T-helper 22 cell (primary cell): ENCODE measurements around the gene FAM217A.
A peak's percentile ranks its signal among the peaks of the same experiment; 100 is the strongest.

ENCODE experiments used
- DNase-seq: peaks from one replicate; pipeline ENCODE4 v3.0.0-alpha.2; 2020; ENCODE audit warnings: low read depth

Gene FAM217A

DNA sequence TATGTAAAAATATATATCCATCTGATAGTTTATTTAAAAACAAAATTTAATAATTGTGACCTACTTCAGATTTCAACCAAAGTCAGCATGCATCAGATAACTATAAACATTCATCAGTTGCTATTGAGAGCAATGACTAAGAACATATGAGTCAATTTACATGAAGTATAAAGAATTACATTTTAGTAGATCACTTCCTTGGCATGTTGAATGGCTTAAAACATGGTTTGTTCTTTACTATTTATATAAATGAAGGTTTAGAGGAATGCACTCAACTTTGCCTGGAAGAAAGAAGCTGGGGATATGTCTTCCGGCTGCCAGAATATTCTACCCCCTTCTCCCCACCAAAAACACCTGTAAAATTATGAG is 6.4 kb upstream of the FAM217A start:
- no peak for DNase-seq

DNA sequence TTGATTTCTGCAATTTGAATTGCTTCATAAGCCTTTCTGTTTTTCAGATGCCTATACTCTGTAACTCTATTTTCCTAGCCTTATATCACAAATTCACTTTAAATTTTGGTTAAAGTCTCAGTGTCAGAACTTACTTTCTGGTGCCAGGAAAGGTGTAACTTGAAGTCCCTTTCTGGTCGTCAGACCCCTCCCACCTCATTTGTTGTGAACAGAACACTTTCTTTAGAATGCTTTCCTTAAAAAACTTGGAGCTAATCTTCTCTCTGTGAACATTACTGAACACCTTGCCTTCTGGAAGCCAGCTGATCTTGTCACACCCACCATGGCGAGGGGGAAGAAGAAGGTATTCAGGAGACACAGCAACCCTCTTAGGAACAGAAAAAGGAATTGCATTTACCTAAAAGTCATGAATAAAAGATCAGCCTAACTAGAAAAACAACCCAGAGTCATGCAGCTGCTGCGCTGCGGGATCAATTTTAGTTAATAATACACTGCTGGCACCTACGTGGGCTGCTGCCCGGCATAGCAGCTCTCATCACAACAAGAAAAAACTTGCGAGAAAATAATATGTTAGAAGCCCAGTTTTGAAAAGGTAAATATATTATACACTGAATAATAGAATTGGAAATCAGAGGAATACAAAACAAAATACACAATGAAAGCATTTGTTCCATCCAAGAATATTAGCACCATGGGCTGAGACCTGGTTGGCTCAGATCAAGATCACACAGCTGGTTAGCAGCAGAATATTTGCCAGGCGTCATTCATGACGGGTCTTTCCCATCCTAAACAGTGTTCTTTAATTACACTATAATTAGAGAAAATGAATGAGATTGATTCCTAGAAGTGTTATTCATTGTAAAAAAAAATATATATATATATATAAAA is 5.8 kb upstream of the FAM217A start:
- DNase-seq, result no peak

DNA sequence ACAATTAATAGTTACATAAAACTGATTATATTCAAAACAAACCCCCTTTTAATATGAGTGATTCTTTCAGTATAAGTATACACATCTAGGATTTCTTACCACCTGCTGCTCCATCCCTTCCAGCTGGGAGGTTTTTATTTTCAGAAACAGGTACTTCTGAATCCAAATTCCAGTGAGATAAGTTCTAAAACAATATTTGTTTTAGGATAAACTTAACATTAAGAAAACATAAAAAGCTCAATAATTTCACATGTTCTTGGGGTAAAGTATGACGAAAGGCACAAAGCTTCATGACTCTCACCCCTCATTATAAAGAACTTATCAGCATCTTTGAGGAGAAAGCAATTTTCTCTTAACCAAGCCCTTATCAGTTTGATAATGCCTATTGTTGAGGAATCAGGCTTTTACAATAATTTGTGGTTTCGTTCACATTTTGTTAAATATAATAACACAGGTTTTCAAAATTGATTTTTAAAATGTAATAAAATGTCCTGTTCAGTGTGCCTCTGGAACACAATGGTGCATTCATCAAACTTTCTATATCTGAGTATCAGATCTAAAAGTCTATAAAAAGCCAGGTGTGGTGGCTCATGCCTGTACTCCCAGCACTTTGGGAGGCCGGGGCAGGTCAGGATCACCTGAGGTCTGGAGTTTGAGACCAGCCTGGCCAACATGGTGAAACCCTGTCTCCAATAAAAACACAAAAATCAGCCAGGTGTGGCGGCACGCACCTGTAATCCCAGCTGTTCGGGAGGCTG is 4.3 kb downstream of the FAM217A start:
- no peak for DNase-seq

DNA sequence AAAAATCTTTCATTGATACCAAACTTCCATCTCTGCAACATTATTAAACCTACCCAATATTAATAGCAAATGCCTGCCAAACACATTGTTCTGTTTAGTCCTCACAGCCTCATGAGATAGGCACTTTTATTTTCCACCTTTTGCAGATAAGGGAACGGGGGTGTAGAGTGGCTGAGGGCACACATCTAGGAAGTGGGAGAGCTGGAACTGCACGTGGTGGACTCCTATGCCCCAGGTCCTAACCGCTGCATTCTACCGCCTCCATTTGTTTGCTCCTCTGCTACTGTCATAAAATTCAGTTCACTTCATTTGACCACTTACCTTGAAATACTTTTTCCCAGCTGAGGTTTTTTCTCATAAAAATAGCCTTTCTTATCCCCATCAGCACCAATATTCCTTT is 7.6 kb downstream of the FAM217A start:
- DNase-seq, result no peak

DNA sequence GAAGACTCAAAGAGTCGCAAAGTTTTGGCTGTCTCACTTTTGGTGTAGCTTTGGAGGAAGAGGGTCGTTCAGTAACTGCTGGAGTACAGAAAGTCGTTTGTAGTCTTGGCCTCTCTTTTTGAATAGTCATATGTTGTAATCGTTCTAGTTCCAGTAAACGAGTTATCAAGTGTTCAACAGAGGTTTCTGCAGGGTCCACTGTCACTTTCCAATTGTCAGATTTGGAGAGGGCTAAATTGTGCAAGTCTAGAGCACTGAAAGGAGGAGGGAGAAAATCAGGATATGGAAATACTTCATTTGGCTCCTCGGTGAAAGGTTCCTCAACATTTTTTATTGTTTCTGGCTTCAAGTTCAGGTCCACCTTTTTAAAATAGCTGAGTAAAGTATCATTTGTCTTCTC is 9.7 kb downstream of the FAM217A start:
- no peak for DNase-seq

DNA sequence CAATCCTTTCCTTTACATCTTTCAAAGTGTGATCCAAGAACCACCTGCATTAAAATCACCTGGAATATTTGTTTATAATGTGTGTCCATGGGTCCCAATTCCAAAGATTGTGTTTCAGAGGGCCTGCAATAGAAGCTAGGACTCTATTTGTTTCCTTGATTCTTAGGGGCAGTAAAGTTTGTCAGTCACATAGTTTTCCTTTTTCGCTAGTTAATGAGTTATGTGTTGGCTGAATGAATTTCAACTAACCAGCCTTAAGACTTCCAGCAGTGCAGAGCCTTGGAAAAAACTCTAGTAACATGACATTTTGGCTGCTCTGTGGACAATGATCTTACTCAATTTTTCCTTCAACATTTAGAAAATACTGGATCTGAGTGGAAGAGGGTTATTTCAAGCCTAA is 11.3 kb downstream of the FAM217A start:
- no peak for DNase-seq

DNA sequence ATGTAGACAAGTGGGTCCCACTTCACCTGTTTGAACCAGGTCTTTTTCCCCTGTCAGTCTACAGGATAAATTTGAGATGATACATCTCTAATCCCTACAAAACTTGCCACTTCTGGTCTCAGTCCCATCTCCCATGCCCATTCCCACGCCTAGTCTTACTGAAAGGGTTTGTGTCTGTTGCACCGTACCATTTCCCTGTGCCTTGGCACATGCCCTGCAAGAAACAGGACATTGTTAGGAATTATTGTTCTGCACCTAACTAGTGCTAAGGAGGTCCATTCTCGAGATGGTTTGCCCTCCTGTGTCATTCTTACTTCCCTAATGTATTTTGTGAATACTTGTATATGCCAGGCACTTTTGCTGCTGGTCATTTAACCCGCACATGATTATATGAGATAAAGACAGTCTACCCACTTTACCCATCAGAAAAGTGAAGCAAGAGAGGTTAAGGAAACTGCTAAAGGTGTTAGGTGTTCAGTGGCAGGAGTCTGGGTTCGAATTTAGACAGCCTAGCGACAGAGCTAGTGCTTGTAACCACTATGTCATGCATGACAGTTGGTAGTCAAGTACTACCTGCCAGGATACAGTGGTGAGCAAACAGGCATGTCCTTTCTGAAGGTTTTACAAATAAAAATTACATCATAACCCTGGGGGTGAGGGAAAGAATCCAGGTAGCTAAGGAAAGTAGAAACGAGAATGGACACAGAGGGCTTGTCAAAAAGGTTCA is 12.7 kb downstream of the FAM217A start:
- DNase-seq, result no peak

DNA sequence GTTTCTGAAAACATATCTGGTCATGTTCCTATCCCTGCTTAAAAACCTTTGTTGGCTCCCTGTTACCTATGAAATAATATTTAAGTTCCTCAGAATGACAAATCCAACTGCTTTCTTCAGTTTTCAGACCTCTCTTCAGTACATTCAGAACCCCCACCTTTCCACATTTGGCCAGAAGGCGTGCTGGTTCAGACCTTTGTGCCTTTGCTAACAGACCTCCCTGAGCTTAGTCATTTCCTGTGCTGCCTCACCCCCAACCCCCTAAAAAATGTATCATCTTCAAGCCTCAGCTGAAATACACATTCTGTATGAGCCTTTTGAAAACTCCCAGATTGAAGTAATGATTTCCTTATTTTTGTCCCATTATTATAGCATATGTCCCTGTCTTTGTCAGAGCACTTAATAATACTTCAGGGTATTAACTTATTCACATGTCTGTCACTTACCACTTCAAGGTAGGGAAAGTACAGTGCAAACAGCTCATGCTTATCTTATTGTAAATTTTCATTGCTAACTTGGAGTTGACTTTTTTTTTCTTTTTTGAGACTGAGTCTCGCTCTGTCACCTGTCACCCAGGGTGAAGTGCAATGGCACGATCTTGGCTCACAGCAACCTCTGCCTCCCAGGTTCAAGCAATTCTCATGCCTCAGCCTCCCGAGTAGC is 19.7 kb downstream of the FAM217A start:
- peak; percentile 45 for DNase-seq

DNA sequence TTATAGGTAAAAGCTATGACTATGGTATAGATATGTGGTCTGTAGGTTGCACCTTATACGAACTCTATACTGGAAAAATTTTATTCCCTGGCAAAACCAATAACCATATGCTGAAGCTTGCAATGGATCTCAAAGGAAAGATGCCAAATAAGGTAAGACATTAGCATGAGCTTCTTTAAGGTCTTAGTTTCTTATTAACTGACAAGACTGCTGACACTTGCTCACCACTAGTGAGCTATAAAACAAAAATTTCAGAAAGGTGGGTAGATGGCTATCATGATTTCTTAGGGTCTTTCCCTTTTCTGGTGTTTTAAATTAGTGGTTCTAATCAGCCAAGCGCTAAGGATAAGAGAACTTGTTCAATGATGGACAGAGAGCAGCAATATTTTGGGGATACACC is 21.9 kb downstream of the FAM217A start:
- no peak for DNase-seq

DNA sequence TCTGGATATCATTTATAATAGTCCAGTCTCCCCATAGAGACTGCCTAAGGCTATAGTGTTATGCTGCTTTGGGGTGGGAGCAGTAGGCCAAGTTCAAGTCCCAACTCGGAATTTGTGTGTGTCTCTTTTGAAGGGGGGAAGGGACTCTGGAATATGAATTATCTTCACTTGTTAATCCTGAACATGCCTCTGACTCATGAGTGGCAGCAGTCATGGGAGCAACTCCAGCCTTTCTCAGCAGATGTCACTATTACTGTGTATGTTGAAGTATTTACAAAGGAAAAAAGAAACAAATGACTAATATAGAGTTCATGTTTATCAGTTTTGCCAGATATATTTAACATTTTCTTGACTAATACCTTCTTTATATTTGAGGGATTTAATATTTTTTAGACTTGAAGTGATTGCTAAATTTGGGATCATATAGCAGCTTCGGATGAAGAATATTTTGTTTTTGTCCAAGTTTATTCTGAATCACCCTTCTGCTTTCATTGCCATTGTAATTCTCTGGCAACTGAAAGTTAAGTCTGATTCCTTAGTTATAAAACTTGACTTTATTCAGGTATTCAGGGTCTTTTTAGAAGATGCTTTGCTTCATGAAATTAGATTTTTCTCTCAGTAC is 23.4 kb downstream of the FAM217A start:
- DNase-seq, result no peak

DNA sequence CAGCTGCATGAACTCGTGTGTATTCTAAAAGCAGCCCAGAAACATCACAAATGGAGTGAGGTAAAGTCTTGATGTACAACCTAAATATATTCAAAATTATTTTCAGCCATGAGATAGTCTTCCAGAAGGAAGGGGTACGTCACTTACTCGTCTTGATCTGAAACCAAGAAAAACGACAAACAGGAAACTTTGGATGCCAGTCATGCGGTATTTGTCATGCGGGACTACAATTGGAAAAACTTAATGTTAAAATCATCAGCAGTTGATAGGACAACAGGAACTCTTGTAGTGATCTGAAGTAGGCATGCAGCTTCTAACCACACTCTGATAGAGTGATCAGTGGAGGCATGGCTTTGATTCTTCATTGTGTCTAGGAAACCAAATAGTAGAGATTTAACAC is 29.7 kb downstream of the FAM217A start:
- DNase-seq, result no peak

DNA sequence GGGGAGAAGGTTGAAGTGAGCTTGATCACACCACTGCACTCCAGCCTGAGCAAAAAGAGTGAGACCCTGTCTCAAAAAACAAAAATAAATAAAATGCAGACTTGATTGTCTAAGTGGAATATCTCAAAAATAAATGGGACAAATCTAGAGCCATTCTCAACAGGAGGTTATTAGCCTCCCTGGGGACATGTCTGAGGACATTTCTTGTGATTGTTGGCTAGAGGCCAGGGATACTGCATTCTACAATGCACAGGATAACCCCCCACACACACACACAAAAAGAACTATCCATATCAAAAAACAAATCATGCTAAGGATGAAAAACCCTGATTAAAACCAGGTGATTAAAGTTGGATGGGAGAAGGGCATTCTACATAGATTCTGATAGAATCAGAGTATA is 37.5 kb downstream of the FAM217A start:
- no peak for DNase-seq

DNA sequence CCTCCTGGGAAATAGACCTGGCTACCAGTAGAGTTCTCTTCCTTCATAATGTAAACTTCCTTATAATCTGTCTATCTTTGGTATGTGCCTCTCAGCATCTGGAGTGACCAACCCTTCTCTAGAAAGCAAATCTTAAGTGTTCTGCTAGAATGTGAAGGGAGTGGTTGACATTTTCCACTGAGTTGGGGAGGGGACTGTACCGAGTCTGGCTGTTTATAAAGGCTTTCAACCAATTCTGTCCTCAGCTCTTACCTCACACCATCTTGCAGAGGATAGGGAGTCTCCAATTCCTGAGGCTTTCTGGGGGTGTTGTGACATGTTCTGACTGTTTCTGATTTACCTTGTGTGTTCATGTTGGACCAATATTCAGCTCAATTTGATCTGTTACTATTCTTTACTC is 39.6 kb downstream of the FAM217A start:
- DNase-seq, result no peak

DNA sequence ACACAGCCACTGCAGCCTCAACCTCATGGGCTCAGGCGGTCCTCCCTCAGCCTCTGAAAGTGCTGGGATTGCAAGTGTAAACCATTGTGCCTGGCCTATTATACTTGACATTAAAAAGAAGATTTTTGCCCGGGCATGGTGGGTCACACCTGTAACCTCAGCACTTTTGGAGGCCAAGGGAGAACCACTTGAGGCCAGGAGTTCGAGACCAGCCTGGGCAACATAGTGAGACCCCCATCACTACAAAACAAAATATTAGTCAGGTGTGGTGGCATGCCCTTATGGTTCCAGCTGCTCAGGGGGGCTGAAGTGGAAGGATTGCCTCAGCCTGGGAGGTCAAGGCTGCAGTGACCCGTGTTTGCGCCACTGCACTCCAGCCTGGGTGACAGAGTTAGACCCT is 42.4 kb downstream of the FAM217A start:
- DNase-seq, result no peak

DNA sequence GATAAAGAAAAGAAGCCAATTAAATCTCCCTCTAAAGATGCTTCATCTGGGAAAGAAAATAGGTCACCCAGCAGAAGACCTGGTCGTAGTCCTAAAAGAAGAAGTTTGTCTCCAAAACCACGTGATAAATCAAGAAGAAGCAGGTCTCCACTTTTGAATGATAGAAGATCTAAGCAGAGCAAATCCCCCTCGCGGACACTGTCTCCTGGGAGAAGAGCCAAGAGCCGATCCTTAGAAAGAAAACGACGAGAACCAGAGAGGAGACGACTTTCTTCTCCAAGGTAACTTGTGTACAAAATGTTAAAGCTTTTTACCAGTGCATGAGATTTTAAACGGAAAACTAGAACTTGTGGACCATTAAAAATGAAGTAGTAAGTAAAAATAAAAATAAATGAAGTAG is 46.5 kb downstream of the FAM217A start:
- no peak for DNase-seq

DNA sequence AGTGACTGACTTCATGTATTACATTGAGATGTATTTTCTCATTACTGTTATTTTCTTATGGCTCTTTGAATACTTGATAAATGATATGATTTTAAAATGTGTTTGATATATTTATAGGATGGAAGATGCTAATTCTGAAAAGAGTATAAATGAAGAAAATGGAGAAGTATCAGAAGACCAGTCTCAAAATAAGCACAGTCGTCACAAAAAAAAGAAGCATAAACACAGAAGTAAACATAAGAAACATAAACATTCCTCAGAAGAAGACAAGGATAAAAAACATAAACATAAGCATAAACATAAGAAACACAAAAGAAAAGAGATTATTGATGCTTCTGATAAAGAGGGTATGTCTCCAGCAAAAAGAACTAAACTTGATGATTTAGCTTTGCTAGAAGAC is 47.5 kb downstream of the FAM217A start:
- DNase-seq, result no peak

DNA sequence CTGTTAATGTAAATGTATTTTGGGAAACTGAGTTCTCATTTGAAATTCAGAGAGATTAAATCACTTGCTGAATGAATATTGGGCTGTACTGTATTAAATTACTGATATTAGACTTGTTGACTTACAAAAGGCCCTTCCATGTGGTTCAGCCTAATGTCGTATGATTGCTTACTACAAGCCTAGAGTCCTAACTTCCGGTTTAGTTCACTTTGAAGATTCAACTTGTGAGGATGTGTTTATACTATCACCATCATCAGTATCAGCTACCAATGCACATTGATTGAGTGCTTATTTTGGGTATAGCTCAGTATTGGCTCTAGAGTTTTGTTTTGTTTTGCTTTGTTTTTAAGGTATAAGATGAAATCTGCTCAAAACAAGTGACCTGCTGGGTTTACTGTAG is 48.3 kb downstream of the FAM217A start:
- DNase-seq, result no peak

DNA sequence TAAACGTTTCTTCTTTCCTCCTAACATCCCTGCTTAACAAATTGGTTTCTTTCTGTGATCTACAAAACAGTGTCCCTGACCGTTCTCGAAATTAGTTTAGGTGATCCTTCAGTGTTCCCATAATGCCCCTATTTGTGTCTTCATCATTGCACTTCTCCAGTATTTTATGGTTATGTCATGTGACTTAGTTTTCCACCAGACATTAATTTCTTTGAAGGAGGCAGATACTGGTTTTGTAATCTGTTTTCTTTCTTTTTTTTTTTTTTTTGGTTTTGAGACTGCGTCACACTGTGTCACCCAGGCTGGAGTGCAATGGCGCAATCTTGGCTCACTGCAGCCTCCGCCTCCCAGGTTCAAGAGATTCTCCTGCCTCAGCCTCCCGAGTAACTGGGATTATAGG is 49.2 kb downstream of the FAM217A start:
- no peak for DNase-seq

DNA sequence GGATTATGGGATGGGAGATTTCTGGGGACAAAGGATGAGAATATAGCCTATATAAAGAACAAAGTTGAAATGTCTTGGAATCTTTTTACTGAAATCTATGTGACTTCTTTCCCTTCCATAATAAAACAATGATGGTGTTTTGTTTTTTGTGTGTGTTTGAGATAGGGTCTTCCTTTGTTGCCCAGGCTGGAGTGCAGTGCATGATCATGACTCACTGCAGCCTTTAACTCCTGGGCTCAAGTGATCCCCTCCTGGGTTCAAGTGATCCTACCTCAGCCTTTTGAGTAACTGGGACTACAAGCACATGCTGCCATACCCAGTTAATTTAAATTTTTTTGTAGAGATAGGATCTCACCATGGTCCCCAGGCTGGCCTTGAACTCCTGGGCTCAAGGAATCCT is 50.9 kb downstream of the FAM217A start:
- DNase-seq, result no peak

DNA sequence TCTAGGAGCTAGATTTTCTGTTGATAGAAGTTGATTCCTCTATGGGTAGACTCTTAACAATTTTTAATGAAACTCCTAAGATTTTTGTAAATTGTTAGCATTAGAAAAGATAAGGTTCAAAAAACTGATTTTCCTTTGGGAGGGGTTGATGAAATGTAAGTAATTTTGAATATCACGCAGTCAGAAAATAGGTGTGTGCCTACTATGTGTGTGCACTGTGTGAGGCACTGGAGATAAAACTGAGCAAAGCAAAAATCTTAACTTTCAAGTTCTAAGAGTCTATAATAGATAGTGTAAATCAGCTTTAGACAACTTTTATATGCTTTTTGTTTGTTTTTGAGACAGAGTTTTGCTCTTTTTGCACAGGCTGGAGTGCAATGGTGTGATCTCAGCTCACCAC is 53.3 kb downstream of the FAM217A start:
- no peak for DNase-seq

DNA sequence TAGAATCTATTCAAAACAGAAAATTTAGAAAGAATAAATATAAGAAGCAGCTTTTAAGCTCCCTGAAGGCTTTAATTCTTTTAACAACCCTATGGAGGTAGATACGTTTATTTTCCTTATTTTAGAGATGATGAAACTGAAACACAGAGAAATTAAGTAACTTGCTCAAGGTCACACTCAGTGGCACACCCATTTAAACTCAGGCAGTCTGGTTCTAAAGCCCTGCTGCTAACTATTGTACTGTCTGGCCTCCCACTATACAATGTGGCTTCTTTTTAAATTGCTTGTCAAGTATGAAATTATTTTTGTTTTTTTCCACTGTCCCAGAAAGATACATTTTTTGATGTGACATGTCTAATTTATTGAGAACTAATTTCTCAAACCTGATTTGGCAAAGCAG is 55.7 kb downstream of the FAM217A start:
- no peak for DNase-seq
